Measurements from ENCODE around the gene NFE2.

The NFE2 gene

GRCh38 chr12:54246011-54246641, 54.7 kb downstream of the NFE2 start:
- DNase-seq: no peak
